T-helper 2 cell (primary cell): ENCODE measurements around the gene APOC3.
"Not testable (repeated sequence)": the region's sequence is repeated elsewhere in the genome, so short reads cannot be mapped to it uniquely, and the experiment has no call there.

Source experiments
- DNase-seq, 5 experiments: peaks; one replicate each; pipeline versions ENCODE4 v3.0.0 to v3.0.0-alpha.2; 2012 to 2022
- total RNA-seq, 2 donors: gene quantifications; one replicate each; lab custom pipeline; 2026; lab: John Stamatoyannopoulos, UW

APOC3 gene
- total RNA-seq = 0 reads per million in 2 donors

DNA sequence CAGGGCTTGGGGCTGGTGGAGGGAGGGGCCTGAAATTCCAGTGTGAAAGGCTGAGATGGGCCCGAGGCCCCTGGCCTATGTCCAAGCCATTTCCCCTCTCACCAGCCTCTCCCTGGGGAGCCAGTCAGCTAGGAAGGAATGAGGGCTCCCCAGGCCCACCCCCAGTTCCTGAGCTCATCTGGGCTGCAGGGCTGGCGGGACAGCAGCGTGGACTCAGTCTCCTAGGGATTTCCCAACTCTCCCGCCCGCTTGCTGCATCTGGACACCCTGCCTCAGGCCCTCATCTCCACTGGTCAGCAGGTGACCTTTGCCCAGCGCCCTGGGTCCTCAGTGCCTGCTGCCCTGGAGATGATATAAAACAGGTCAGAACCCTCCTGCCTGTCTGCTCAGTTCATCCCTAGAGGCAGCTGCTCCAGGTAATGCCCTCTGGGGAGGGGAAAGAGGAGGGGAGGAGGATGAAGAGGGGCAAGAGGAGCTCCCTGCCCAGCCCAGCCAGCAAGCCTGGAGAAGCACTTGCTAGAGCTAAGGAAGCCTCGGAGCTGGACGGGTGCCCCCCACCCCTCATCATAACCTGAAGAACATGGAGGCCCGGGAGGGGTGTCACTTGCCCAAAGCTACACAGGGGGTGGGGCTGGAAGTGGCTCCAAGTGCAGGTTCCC lies at the start of gene APOC3:
Gene APOC3 (plus strand): TSS at position 383 of the 659 bp plus-strand sequence. CDS start 676 bp downstream, outside the sequence.
- no peak for DNase-seq

- peak in 1 of 5 experiments; percentile 51 for DNase-seq
Observed at GRCh38 chr11:116782728-116783127, 47.0 kb upstream of the APOC3 start.

DNA sequence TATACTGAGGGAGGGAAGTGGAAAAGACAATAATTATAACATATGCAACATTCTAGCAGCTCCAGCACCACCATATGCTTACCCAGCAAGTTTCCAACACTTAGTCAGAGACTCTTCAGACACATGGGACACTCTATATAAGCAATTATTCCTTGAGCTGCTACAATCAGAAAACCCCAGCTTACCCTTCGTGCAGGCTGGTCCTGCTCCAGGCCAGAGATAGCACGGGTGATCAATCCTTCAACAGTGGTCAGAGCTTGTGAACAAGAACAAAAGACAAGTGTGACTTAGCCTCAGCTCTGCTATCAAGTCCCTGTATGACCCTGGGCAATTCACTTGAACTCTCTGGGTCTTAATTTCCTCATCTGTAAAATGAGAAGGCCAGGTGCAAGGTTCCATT lies 43.4 kb upstream of the APOC3 start:
- DNase-seq = no peak

GRCh38 chr11:116786966-116787365 lies 42.7 kb upstream of the APOC3 start:
- DNase-seq = no peak

DNA sequence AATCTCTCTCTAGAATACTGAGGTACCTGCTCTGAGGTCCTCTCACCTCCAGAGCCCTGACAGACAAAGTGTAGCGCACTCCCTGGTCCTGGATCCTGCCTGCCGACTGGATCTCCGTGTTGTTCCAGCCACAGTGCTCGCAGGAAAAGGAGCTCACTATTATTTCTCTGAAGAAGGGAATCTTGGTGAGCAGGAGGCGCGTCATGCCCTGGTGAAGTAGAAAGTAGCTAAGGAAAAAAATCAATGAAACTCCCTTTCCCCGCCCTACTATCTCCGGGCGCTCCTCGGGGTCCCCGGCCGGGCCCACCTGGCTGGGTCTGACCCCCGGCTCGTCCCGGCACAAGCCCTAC lies 42.3 kb upstream of the APOC3 start:
- no peak for DNase-seq

GRCh38 chr11:116787786-116788486 lies 41.8 kb upstream of the APOC3 start, which contains the start of gene ZPR1:
Gene ZPR1 (minus strand): TSS chr11:116788023. CDS start chr11:116787990, 33 bp downstream.
- DNase-seq = peak; percentile 68 to 86 (median 83)

DNA sequence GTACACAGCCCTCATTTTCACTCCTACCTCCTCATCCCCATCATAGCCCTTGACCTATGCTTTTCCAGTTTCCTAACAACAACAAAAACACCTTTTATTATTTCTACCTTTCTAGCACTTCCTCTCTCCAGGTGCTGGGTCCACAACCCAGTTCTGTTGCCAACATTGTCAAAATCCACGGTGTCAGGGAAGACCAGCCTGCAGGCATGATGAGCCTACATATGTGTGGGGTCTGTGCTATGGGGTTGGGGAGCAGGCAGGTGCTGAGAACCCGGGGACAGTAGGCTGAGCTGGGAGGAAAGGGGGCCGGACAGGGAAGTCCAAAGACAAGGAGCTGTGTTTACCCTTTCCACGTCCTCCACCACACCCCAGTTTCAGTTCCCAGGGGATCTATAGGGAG lies 41.2 kb upstream of the APOC3 start:
- DNase-seq = no peak

- DNase-seq = no peak
Observed at GRCh38 chr11:116788975-116789374, 40.7 kb upstream of the APOC3 start.

- DNase-seq = no peak
Observed at GRCh38 chr11:116790167-116791001, 39.3 kb upstream of the APOC3 start.

DNA sequence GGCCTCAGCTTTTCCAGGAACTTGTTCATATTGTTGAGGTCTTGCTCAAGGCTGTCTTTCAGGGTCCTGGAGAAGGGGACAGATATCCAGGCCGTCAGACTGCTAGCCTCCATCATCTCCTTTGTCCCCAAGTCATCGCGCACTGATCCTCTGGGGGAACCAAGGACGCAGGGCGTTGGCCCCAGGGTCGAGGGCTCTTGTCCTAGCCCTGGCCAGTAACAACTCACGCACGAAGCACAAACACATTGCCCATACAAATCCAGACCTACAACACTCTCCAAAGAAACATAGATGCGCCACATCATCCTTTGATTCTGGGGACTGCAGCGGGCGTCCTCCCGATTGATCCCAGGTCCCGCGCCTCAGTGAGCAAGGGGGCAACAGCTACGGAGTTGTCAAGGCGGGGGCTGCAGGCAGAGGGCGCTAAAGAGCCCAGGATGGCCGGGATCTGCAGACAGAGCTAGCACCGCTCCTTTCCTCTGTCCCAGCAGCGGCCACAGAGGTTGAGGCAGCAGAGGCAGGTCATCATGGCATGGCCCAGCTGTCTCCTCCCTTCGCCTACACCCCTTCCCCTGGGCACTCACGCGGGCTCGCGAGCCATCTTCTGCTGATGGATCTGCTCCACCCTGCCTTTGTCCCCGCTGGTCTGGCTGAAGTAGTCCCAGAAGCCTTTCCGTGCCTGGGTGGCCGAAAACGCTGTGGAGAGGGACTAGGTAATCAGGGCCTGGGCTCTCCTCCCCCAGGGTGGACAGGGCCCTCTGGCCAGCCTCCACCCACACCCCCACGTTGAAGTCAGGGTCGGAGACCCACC lies 38.5 kb upstream of the APOC3 start:
- peak; percentile 57 to 68 (median 65) for DNase-seq

DNA sequence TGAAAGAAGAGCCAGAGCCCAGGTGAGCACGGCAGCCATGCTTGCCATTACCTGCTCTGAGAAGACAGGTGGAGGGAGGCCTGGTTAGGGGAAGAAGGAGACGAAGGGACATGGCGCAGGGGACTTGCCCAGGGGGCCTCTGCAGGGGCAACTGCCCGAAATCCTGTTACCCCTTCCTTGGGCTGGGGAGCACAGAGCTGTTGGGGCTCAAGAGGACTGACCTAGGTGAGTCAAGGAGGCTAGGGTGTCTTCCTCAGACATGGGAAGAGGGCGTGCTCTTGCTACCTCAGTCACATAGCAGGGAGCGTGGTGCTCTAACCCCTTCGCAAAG lies 37.9 kb upstream of the APOC3 start, which contains the start of gene APOA5:
Gene APOA5 (minus strand): TSS at position 67 of the 331 bp plus-strand sequence. CDS start 19 bp downstream, at position 48.
- DNase-seq = no peak

GRCh38 chr11:116792144-116792868 lies 37.4 kb upstream of the APOC3 start:
- DNase-seq = no peak

DNA sequence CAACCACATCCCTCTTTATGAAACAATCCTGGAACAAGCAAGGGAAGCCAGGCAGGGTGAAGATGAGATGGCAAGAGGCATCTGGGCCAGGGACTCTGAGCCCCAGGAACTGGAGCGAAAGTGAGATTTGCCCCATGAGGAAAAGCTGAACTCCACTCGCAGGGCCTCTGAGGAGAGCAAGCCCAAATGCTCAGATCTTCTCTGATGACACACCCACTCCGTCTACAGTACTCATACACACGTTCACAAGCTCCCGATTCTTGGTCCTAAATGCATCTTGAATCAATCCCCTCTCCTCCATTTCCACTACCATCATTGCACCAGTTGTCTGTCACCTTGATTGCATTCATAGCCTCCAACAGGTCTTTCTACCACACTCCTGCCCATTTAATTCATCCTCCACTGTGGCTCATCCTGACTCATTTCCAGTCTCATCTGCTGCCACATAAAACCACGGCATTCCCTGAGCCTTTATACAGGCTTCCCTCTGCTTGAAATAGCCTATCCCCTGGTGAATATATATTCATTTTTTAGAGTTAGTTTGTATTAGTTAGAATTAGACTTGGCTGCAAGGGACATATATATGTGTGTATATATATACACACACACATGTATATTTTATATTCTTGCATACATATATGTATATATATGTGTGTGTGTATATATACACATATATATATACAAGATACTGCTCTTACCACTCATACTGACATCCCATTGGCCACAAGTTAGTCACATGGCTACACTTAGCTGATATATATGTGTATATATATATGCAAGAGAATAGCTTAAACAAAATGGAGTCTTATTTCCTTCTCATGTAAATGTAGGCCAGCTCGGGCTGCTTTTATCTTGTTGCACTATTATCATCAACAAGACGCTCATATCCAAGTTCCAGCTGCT lies 36.6 kb upstream of the APOC3 start:
- no peak for DNase-seq

GRCh38 chr11:116793772-116794097 lies 36.0 kb upstream of the APOC3 start:
- DNase-seq = no peak

DNA sequence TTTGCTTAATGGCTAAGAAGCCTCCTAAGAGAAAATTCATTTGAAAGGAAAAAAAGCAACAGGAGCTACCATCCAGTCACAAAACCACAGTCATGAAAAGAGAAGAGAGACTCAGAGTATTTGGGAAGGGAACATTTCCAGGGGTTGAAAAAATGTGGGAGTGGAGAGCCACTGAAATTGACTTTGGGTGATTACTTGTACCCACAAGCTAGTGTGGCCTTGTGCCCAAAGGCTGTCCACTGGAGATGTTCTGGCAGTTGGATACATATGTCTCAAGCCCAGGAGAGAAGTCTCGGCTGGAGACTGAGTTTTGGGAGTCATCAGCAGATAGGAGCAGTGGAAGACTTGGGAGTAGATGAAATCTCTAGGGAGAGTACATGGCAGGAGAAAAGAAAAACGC lies 34.9 kb upstream of the APOC3 start:
- DNase-seq = no peak

GRCh38 chr11:116796548-116796947 lies 33.2 kb upstream of the APOC3 start:
- no peak for DNase-seq

GRCh38 chr11:116797816-116798215 lies 31.9 kb upstream of the APOC3 start:
- no peak for DNase-seq

DNA sequence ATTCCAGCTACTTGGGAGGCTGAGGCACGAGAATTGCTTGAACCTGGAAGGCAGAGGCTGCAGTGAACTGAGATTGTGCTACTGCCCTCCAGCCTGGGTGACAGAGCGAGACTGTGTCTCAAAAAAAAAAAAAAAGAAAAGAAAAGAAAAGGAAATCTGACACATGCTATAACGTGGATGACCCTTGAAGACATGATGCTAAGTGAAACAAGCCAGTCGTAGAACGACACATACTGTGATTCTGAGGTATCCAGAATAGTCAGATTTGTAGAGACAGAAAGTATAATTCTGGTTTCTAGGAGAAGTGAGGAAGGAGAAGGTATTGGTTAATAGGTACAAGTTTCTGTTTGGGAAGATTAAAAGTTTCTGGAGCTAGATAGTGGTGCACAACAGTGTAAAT lies 31.3 kb upstream of the APOC3 start:
- DNase-seq = no peak

GRCh38 chr11:116800610-116801009 lies 29.1 kb upstream of the APOC3 start:
- DNase-seq = no peak

GRCh38 chr11:116801662-116802061 lies 28.0 kb upstream of the APOC3 start:
- not testable (repeated sequence) for DNase-seq

GRCh38 chr11:116804001-116804400 lies 25.7 kb upstream of the APOC3 start:
- DNase-seq = no peak
